NCI-H226 (cell line): ENCODE measurements around the gene ZNF100.
"Not testable (repeated sequence)": the region's sequence is repeated elsewhere in the genome, so short reads cannot be mapped to it uniquely, and the experiment has no call there.

Experiments used
- DNase-seq: peaks from one replicate; pipeline ENCODE4 v3.0.0-alpha.2; 2015

ZNF100 gene

DNA sequence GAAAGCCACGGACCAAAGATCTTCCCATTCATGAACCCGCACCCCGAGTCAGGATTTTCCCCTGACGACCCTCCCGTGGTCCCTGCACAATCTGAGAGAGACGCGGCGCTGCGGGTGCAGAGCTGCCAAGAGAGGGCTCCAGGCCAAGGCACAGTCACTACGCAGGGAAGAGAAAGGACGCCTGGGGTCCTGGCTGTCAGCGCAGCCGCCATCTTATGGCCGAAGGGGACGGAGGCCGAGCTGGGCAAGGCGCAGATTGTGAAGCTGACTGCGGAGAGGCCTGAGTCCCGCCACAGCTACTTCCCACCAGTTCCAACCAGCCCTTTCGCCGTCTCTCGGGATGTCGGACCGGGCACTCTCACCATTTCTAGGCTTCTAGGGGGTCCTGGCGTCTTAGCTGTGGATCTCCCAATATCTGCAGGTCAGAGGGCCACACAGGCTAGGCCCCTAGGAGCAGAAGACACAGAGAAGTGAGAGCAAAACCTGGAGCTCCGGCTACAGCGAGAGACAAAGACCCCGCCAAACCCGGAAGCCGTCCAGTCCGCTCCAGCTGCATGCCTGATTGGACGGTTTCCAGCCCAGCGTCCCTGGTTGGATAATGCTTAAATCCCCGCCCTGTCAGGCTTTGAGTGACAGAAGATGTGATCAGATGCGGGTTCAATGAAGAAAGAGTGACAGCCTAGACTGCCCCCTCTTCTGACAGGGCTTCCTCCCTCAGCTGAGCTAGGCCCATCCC is at the start of gene ZNF100:
TSS of gene ZNF100 (minus strand) at position 515 of the 736 bp plus-strand sequence. CDS start at position 365, 150 bp downstream.
- peak; percentile 89 for DNase-seq

- no peak for DNase-seq
Measured at GRCh38 chr19:21812448-21812847, 45.1 kb upstream of the ZNF100 start.

GRCh38 chr19:21808400-21809000 is 41.1 kb upstream of the ZNF100 start:
- DNase-seq = not testable (repeated sequence)

GRCh38 chr19:21789466-21790085 is 22.2 kb upstream of the ZNF100 start:
- DNase-seq = no peak

DNA sequence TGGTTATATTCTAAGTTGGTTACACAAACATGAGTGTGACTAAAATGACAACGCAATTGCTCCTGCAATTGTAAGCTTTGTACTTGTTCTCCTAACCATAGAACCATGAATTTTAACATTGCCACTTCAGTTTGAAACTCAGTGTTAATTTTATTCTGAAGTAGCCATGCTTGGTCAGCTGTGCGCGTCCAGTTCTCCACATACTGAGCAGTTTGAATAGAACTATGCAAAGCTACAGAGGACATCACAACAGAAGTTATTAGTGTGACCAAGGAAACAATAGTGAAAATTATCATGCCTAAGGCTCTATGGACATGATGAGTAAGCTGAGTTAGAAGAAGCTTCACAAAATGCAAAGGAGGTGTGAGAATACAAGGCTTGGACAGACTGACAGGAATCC is 19.6 kb upstream of the ZNF100 start:
- no peak for DNase-seq

DNA sequence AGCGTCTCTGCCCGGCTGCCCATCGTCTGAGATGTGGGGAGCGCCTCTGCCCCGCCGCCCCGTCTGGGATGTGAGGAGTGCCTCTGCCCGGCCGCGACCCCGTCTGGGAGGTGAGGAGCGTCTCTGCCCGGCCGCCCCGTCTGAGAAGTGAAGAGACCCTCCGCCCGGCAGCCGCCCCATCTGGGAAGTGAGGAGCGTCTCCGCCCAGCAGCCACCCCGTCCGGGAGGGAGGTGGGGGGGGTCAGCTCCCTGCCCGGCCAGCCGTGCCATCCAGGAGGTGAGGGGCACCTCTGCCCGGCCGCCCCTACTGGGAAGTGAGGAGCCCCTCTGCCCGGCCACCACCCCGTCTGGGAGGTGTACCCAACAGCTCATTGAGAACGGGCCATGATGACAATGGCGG is 8.4 kb upstream of the ZNF100 start:
- not testable (repeated sequence) for DNase-seq

- DNase-seq = not testable (repeated sequence)
Measured at GRCh38 chr19:21766705-21767064, 694 bp downstream of the ZNF100 start.

DNA sequence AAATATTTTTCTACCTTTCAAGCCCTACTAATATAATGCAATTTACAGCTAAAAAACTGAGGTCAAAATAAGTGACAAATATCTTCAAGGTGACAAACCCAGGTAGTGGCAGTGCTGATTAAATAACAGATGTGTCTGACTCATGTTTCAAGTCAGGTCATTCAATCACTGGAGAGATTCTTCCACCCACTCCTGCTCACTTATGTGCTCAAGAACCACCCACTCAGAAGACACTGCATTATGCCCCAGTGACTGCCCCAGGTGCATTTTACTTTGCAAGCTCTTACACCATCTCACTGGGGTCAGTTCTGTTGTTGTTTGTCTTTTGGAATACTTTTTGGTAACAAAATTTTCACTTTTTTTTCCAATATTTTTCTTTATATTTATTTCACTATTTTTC is 2.2 kb downstream of the ZNF100 start:
- no peak for DNase-seq

DNA sequence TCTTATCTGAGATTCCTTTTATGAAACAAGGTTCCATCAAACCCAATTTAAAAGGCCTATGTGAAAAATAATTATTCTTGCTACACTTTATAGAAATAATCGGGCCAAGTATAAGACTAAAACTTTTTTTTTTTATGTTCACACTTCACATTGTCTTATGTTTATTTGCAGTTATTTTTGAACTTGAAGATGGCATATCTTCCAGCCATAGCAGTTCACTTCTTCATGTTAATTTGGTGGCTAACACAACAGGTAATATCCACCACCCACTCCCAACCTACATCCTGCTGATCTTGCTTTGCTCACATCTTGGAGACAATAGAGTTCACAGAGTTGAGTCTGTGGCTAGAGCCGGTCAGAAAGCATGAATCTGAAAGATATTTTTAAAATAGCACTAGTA is 5.8 kb downstream of the ZNF100 start:
- not testable (repeated sequence) for DNase-seq

- DNase-seq = no peak
Measured at GRCh38 chr19:21758296-21758695, 9.1 kb downstream of the ZNF100 start.

- DNase-seq = not testable (repeated sequence)
Measured at GRCh38 chr19:21755555-21755954, 11.8 kb downstream of the ZNF100 start.

GRCh38 chr19:21751384-21751783 is 16.0 kb downstream of the ZNF100 start:
- no peak for DNase-seq

GRCh38 chr19:21750586-21751128 is 16.7 kb downstream of the ZNF100 start:
- DNase-seq = no peak

GRCh38 chr19:21749090-21749489 is 18.3 kb downstream of the ZNF100 start:
- no peak for DNase-seq

- DNase-seq = no peak
Measured at GRCh38 chr19:21748088-21748487, 19.3 kb downstream of the ZNF100 start.

DNA sequence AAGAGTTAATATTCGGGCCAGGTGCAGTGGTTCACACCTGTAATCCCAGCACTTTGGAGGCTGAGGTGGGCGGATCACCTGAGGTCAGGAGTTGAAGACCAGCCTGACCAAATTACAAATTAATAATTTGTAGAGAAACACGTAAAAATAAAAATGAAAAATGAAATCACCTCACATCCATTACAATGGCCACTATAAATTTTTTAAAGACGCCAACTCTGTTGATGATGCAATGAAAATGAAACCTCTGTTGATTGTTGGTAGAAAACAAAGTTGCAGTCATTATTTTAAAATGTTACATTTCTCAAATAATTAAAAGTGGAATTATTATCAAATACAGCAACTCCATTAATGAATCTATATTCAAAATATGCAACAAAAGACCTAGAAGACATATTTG is 26.8 kb downstream of the ZNF100 start:
- no peak for DNase-seq

GRCh38 chr19:21726942-21727747 is 40.2 kb downstream of the ZNF100 start:
- not testable (repeated sequence) for DNase-seq

DNA sequence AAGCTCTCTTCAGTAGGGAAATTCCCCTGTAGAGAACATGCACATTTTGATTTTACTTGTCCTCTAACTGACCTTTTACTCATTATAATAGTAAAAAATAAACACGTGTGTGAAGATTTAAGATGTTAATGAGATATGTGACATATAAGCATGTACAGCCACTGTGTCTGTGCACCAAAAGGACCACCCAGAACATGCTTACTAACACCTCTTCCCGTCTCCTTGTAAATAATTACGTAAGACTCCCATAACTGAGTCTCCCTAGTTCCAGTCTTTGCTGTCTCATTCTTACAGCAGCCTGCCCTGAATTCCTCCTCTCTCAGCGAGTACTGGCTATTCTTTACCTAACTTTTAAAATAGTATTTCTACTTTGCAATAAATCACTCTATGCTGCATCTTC is 53.6 kb downstream of the ZNF100 start:
- DNase-seq = no peak

- DNase-seq = no peak
Measured at GRCh38 chr19:21709464-21709863, 57.9 kb downstream of the ZNF100 start.

DNA sequence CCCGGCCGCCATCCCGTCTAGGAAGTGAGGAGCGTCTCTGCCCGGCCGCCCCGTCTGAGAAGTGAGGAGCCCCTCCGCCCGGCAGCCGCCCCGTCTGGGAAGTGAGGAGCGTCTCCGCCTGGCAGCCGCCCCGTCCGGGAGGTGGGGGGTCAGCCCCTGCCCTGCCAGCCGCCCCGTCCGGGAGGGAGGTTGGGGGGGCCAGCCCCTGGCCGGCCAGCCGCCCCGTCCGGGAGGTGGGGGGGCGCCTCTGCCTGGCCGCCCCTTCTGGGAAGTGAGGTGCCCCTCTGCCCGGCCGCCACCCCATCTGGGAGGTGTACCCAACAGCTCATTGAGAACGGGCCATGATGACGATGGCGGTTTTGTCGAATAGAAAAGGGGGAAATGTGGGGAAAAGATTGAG is 59.5 kb downstream of the ZNF100 start:
- not testable (repeated sequence) for DNase-seq

DNA sequence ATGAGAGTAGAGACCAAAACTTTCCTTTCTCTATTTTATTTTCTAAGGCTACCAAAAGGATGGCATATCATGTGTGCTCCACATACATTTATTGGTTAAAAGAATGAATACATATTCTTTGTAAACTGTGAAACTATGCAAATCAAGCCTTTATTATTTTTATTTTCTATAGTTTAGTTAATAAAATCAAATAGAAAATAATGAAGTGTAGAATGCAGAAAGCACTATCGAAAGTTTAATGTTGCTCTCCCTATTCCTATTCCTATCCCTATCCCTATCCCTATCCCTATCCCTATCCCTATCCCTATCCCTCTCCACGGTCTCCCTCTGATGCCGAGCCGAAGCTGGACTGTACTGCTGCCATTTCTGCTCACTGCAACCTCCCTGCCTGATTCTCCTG is 60.3 kb downstream of the ZNF100 start:
- DNase-seq = no peak

GRCh38 chr19:21705393-21705792 is 62.0 kb downstream of the ZNF100 start:
- DNase-seq = no peak

GRCh38 chr19:21704320-21704719 is 63.1 kb downstream of the ZNF100 start:
- DNase-seq = no peak
